Loucy (cell line): ENCODE results near the gene LRRC23.

Source experiments
- H2AFZ ChIP-seq: fragments of 200-600 bp; sonication (generic); 2 replicates; pipeline ENCODE4 v1.6.0; 2016; ENCODE audit warnings: antibody characterized with exemption, mild to moderate bottlenecking, low read length, moderate library complexity
- H3F3A ChIP-seq: fragments of 200-600 bp; 2 replicates; pipeline ENCODE4 v1.6.0; 2016; ENCODE audit warnings: antibody characterized with exemption, low read depth, mild to moderate bottlenecking
- H3K27me3 ChIP-seq: fragments of 200-600 bp; sonication (generic); 2 replicates; pipeline ENCODE4 v1.6.1; 2014; ENCODE audit warnings: low read length, mild to moderate bottlenecking; ENCODE audit not compliant: insufficient read depth, poor library complexity, severe bottlenecking
- H3K36me3 ChIP-seq: fragments of 200-600 bp; sonication (generic); 2 replicates; pipeline ENCODE4 v1.6.1; 2016; ENCODE audit warnings: low read length; ENCODE audit not compliant: insufficient read depth
- H3K4me1 ChIP-seq: fragments of 200-600 bp; sonication (generic); 2 replicates; pipeline ENCODE4 v1.5.1; 2014; ENCODE audit warnings: low read length, mild to moderate bottlenecking; ENCODE audit not compliant: insufficient read depth, poor library complexity, severe bottlenecking
- H3K4me2 ChIP-seq: fragments of 200-600 bp; sonication (generic); 2 replicates; pipeline ENCODE4 v1.6.0; 2014; ENCODE audit warnings: antibody characterized with exemption, low read length, low read depth, mild to moderate bottlenecking; ENCODE audit not compliant: poor library complexity, severe bottlenecking
- H3K4me3 ChIP-seq: fragments of 200-600 bp; sonication (generic); 2 replicates; pipeline ENCODE4 v1.5.1; 2014; ENCODE audit warnings: low read length, mild to moderate bottlenecking, mixed read lengths; ENCODE audit not compliant: poor library complexity, severe bottlenecking
- H3K79me2 ChIP-seq: fragments of 200-600 bp; sonication (generic); 2 replicates; pipeline ENCODE4 v1.6.1; 2014; ENCODE audit warnings: low read length; ENCODE audit not compliant: insufficient read depth
- H3K9ac ChIP-seq: fragments of 200-600 bp; sonication (generic); 2 replicates; pipeline ENCODE4 v1.6.0; 2014; ENCODE audit warnings: mild to moderate bottlenecking, low read depth, low read length, moderate library complexity; ENCODE audit not compliant: poor library complexity, severe bottlenecking
- H3K9me2 ChIP-seq: fragments of 200-600 bp; sonication (generic); replicated peaks from 2 replicates; pipeline ENCODE4 v1.6.1; 2016; ENCODE audit warnings: low read depth, low read length, mixed read lengths
- H3K9me3 ChIP-seq: fragments of 200-600 bp; sonication (generic); 2 replicates; pipeline ENCODE4 v1.6.1; 2014; ENCODE audit warnings: mild to moderate bottlenecking, antibody characterized with exemption, low read length, low read depth; ENCODE audit not compliant: insufficient read depth
- H4K20me1 ChIP-seq: fragments of 200-600 bp; sonication (generic); 2 replicates; pipeline ENCODE4 v1.6.0; 2014; ENCODE audit warnings: antibody characterized with exemption, low read length, mild to moderate bottlenecking; ENCODE audit not compliant: insufficient read depth, poor library complexity, severe bottlenecking
- CTCF ChIP-seq: fragments of 200-600 bp; sonication (generic); conservative IDR thresholded peaks from 2 replicates; pipeline ENCODE4 v1.5.1; 2014; ENCODE audit warnings: mild to moderate bottlenecking, antibody characterized with exemption, low read length
- EZH2phosphoT487 ChIP-seq: fragments of 200-600 bp; IDR thresholded peaks from 2 replicates; pipeline ENCODE4 v1.6.1; 2018; ENCODE audit warnings: antibody characterized with exemption, mild to moderate bottlenecking, moderate library complexity, borderline replicate concordance

Gene LRRC23

GRCh38 chr12:6943389-6943721 is 38.7 kb downstream of the LRRC23 start:
- Histone ChIP-seq H4K20me1 (peaks cover 6% of the 10 kb centered on the region), H3K4me2 (peak overlapping the region; percentile 91), H3K9ac (peak overlapping the region; percentile 99), H3K4me3 (peak overlapping the region; percentile 89), H3K79me2 (peaks cover 25% of the 10 kb centered on the region), H3K27me3 (no peaks in the 10 kb centered on the region), H3K4me1 (peaks cover 32% of the 10 kb centered on the region), H3K9me2 (no peaks in the 10 kb centered on the region), H2AFZ (peak overlapping the region; percentile 44; the same call in 1 of the 2 replicates), H3K9me3 (no peaks in the 10 kb centered on the region), H3K36me3 (no peaks in the 10 kb centered on the region), H3F3A (peaks cover 12% of the 10 kb centered on the region)
- TF ChIP-seq EZH2phosphoT487 (no peak), CTCF (no peak)

- Histone ChIP-seq H2AFZ (peak within 1 kb of the TSS; percentile 44; the same call in 1 of the 2 replicates), H3K9me3 (no peaks in the 10 kb centered on the region), H3K9ac (peak within 1 kb of the TSS; percentile 99), H3K4me3 (peak within 1 kb of the TSS; percentile 89), H3K79me2 (peaks cover 25% of the 10 kb centered on the region), H3F3A (peaks cover 12% of the 10 kb centered on the region), H3K36me3 (no peaks in the 10 kb centered on the region), H3K9me2 (no peaks in the 10 kb centered on the region), H3K4me2 (peak within 1 kb of the TSS; percentile 91), H3K27me3 (no peaks in the 10 kb centered on the region), H4K20me1 (peaks cover 6% of the 10 kb centered on the region), H3K4me1 (peaks cover 32% of the 10 kb centered on the region)
- TF ChIP-seq EZH2phosphoT487 (no peak), CTCF (no peak)
Observed at GRCh38 chr12:6943722-6944380, 39.2 kb downstream of the LRRC23 start, which contains the start of the genes C12orf57 and RNU7-1. C12orf57 (plus strand) TSS chr12:6944022; CDS start chr12:6944122, 100 bp downstream. RNU7-1 (plus strand) TSS chr12:6943816.

GRCh38 chr12:6944381-6945186 is 40.0 kb downstream of the LRRC23 start:
- no peaks in the 10 kb centered on the region for H3K9me2 ChIP-seq
- H4K20me1 ChIP-seq: peaks cover 6% of the 10 kb centered on the region
- peak; percentile 83 for TF ChIP-seq CTCF
- TF ChIP-seq EZH2phosphoT487: no peak
- H3K36me3 ChIP-seq: no peaks in the 10 kb centered on the region
- H3K79me2 ChIP-seq: peaks cover 25% of the 10 kb centered on the region
- no peaks in the 10 kb centered on the region for H3K9me3 ChIP-seq
- no peak overlapping the region for H2AFZ ChIP-seq
- H3K27me3 ChIP-seq: no peaks in the 10 kb centered on the region
- peak overlapping the region; percentile 99 for H3K9ac ChIP-seq
- H3K4me1 ChIP-seq: peaks cover 32% of the 10 kb centered on the region
- peaks cover 12% of the 10 kb centered on the region for H3F3A ChIP-seq
- H3K4me3 ChIP-seq: peak overlapping the region; percentile 89
- peak overlapping the region; percentile 91 for H3K4me2 ChIP-seq
